Ishikawa (cell line): ENCODE data around the gene METTL27.

Experiments
- CEBPB ChIP-seq: IDR thresholded peaks from 2 replicates; pipeline ENCODE4 v1.6.1; 2012
- CREB1 ChIP-seq: IDR thresholded peaks from 2 replicates; pipeline ENCODE4 v1.6.1; 2012; ENCODE audit warnings: low read depth
- EGR1 ChIP-seq: IDR thresholded peaks from 2 replicates; pipeline ENCODE4 v1.6.1; 2012
- EP300 ChIP-seq: IDR thresholded peaks from 2 replicates; pipeline ENCODE4 v1.6.1; 2012; ENCODE audit warnings: borderline replicate concordance
- FOXM1 ChIP-seq: IDR thresholded peaks from 2 replicates; pipeline ENCODE4 v1.6.1; 2012; ENCODE audit warnings: low read depth, borderline replicate concordance
- MAX ChIP-seq: IDR thresholded peaks from 2 replicates; pipeline ENCODE4 v1.6.1; 2012
- NFIC ChIP-seq: IDR thresholded peaks from 2 replicates; pipeline ENCODE4 v1.6.1; 2012
- RAD21 ChIP-seq: IDR thresholded peaks from 2 replicates; pipeline ENCODE4 v1.6.1; 2012; ENCODE audit warnings: low read depth
- REST ChIP-seq: IDR thresholded peaks from 2 replicates; pipeline ENCODE4 v1.6.1; 2012; ENCODE audit warnings: low read depth, mild to moderate bottlenecking
- TAF1 ChIP-seq: IDR thresholded peaks from 2 replicates; pipeline ENCODE4 v1.6.1; 2012; ENCODE audit warnings: low read depth, mild to moderate bottlenecking
- TCF12 ChIP-seq: IDR thresholded peaks from 2 replicates; pipeline ENCODE4 v1.6.1; 2012; ENCODE audit warnings: low read depth
- TEAD4 ChIP-seq: IDR thresholded peaks from 2 replicates; pipeline ENCODE4 v1.6.1; 2012
- USF1 ChIP-seq: IDR thresholded peaks from 2 replicates; pipeline ENCODE4 v1.6.1; 2012
- YY1 ChIP-seq: IDR thresholded peaks from 2 replicates; pipeline ENCODE4 v1.6.1; 2012; ENCODE audit warnings: low read depth
- ZBTB7A ChIP-seq: IDR thresholded peaks from 2 replicates; pipeline ENCODE4 v1.6.1; 2012; ENCODE audit warnings: low read depth

METTL27 gene

GRCh38 chr7:73830681-73831583 lies 11.4 kb downstream of the METTL27 start, which contains the start of gene CLDN4:
TSS of gene CLDN4 (plus strand) at chr7:73830996. CDS start at chr7:73831202, 206 bp downstream.
- TF ChIP-seq TEAD4 (peak; percentile 71), CEBPB (no peak), TAF1 (peak; percentile 71), TCF12 (peak; percentile 79; the same call in 1 of the 2 replicates), EGR1 (no peak), NFIC (peak; percentile 67), USF1 (0 out of 2 replicates have a peak, but pooled peaks have one; percentile 4), EP300 (peak; percentile 61; the same call in 1 of the 2 replicates), REST (peak; percentile 53), ZBTB7A (no peak), YY1 (peak; percentile 71; the same call in 1 of the 2 replicates), RAD21 (no peak), FOXM1 (no peak), CREB1 (no peak), MAX (peak; percentile 77)

- TF ChIP-seq ZBTB7A: peak; percentile 32; the same call in 1 of the 2 replicates
- no peak for TF ChIP-seq TCF12
- TF ChIP-seq EGR1: no peak
- TF ChIP-seq USF1: no peak
- TF ChIP-seq TAF1: no peak
- no peak for TF ChIP-seq EP300
- no peak for TF ChIP-seq NFIC
- no peak for TF ChIP-seq REST
These were observed 12.2 kb downstream of the METTL27 start for GRCh38 chr7:73829921-73830680.

GRCh38 chr7:73829505-73829904 lies 12.8 kb downstream of the METTL27 start:
- TF ChIP-seq TCF12 (0 out of 2 replicates have a peak, but pooled peaks have one; percentile 45), TEAD4 (peak; percentile 67), CEBPB (no peak), NFIC (no peak)

GRCh38 chr7:73828972-73829371 lies 13.3 kb downstream of the METTL27 start:
- TF ChIP-seq FOXM1: no peak

GRCh38 chr7:73828107-73828803 lies 14.1 kb downstream of the METTL27 start:
- TF ChIP-seq CREB1 (no peak), TAF1 (peak; percentile 25; the same call in 1 of the 2 replicates), EP300 (no peak; the same call in 1 of the 2 replicates), FOXM1 (no peak), USF1 (peak; percentile 85), TEAD4 (no peak), ZBTB7A (no peak)
